Osteocyte (in vitro differentiated cells): ENCODE data around the gene KAZN. TPM values are rescaled to one million over a fixed set of nuclear protein-coding genes. Genes with fewer than 3 reads are reported as not detected.

Experiments used
- DNase-seq: peaks from one replicate; pipeline ENCODE4 v3.0.0; 2021; ENCODE audit warnings: mixed read lengths; ENCODE audit not compliant: unreplicated experiment; ENCODE audit errors: extremely low spot score
- H3K27ac Mint-ChIP-seq: one replicate; pipeline ENCODE4 v1.8.0; 2021; ENCODE audit warnings: mild to moderate bottlenecking, mixed read lengths; ENCODE audit not compliant: unreplicated experiment
- H3K27me3 Mint-ChIP-seq: one replicate; pipeline ENCODE4 v1.8.0; 2021; ENCODE audit warnings: mixed read lengths; ENCODE audit not compliant: unreplicated experiment
- H3K36me3 Mint-ChIP-seq: one replicate; pipeline ENCODE4 v1.8.0; 2021; ENCODE audit warnings: mixed read lengths; ENCODE audit not compliant: unreplicated experiment
- H3K4me1 Mint-ChIP-seq: one replicate; pipeline ENCODE4 v1.8.0; 2021; ENCODE audit warnings: mixed read lengths; ENCODE audit not compliant: unreplicated experiment
- H3K4me3 Mint-ChIP-seq: one replicate; pipeline ENCODE4 v1.8.0; 2021; ENCODE audit warnings: mild to moderate bottlenecking, moderate library complexity, mixed read lengths; ENCODE audit not compliant: unreplicated experiment
- H3K9me3 Mint-ChIP-seq: one replicate; pipeline ENCODE4 v1.8.0; 2021; ENCODE audit warnings: mixed read lengths; ENCODE audit not compliant: unreplicated experiment
- total RNA-seq: library from RNA; stranded (reverse); gene quantifications from 2 replicates; pipeline ENCODE4 v1.2.1, GENCODE V29; 2021
- TF ChIP-seq, protein P1 (sequence below): fragments of 200-600 bp; sonication (generic); IDR thresholded peaks from 2 replicates; pipeline ENCODE4 v1.5.0; 2021; ENCODE audit warnings: antibody characterized with exemption, mild to moderate bottlenecking, moderate library complexity

KAZN gene
- total RNA-seq, 1 donor from 2014 or later, result 47.1 TPM

DNA sequence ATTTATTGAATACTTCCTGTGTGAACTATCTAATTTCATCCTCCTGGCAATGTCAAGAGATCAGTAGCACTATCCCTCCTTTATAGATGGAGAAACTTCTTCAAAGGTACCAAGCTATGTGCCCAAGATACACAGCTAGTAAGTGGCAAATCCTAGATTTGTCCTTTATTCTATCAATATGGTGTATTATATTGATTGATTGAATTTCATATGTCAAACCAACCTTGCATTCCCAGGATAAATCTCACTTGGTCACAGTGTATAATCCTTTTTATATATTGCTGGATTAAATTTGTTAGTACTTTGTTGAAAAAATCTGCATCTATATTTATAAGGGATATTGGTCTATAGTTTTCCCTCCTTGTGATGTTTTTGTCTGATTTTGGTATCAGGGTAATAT, 506.3 kb downstream of the KAZN start:
- H3K27ac Mint-ChIP-seq, result no peak overlapping the region
- H3K27me3 Mint-ChIP-seq, result peaks cover 18% of the 10 kb centered on the region
- no peak overlapping the region for H3K4me3 Mint-ChIP-seq
- TF ChIP-seq, protein P1, sequence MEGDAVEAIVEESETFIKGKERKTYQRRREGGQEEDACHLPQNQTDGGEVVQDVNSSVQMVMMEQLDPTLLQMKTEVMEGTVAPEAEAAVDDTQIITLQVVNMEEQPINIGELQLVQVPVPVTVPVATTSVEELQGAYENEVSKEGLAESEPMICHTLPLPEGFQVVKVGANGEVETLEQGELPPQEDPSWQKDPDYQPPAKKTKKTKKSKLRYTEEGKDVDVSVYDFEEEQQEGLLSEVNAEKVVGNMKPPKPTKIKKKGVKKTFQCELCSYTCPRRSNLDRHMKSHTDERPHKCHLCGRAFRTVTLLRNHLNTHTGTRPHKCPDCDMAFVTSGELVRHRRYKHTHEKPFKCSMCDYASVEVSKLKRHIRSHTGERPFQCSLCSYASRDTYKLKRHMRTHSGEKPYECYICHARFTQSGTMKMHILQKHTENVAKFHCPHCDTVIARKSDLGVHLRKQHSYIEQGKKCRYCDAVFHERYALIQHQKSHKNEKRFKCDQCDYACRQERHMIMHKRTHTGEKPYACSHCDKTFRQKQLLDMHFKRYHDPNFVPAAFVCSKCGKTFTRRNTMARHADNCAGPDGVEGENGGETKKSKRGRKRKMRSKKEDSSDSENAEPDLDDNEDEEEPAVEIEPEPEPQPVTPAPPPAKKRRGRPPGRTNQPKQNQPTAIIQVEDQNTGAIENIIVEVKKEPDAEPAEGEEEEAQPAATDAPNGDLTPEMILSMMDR, result no peak
- H3K36me3 Mint-ChIP-seq, result no peaks in the 10 kb centered on the region
- no peaks in the 10 kb centered on the region for H3K4me1 Mint-ChIP-seq
- no peak for DNase-seq
- H3K9me3 Mint-ChIP-seq, result peaks cover 13% of the 10 kb centered on the region

GRCh38 chr1:15106608-15107007, 508.1 kb downstream of the KAZN start:
- TF ChIP-seq, protein P1, result no peak
- no peak for DNase-seq
- peaks cover 13% of the 10 kb centered on the region for H3K9me3 Mint-ChIP-seq
- H3K4me3 Mint-ChIP-seq, result no peak overlapping the region
- no peaks in the 10 kb centered on the region for H3K36me3 Mint-ChIP-seq
- H3K4me1 Mint-ChIP-seq, result no peaks in the 10 kb centered on the region
- peaks cover 8% of the 10 kb centered on the region for H3K27me3 Mint-ChIP-seq
- H3K27ac Mint-ChIP-seq, result no peak overlapping the region

- no peaks in the 10 kb centered on the region for H3K36me3 Mint-ChIP-seq
- TF ChIP-seq, protein P1, result no peak
- H3K27ac Mint-ChIP-seq, result no peak overlapping the region
- H3K27me3 Mint-ChIP-seq, result peaks cover 5% of the 10 kb centered on the region
- no peak overlapping the region for H3K4me3 Mint-ChIP-seq
- H3K4me1 Mint-ChIP-seq, result peaks cover 3% of the 10 kb centered on the region
- H3K9me3 Mint-ChIP-seq, result peaks cover 13% of the 10 kb centered on the region
- no peak for DNase-seq
Measured at GRCh38 chr1:15107058-15107687, 508.7 kb downstream of the KAZN start.

GRCh38 chr1:15107911-15108310, 509.4 kb downstream of the KAZN start:
- Mint-ChIP-seq H3K4me1 (peaks cover 8% of the 10 kb centered on the region), H3K27ac (no peak overlapping the region), H3K36me3 (no peaks in the 10 kb centered on the region), H3K9me3 (peaks cover 13% of the 10 kb centered on the region), H3K27me3 (peaks cover 5% of the 10 kb centered on the region), H3K4me3 (no peak overlapping the region)
- TF ChIP-seq, protein P1, result no peak
- no peak for DNase-seq

GRCh38 chr1:15110128-15110866, 511.8 kb downstream of the KAZN start:
- DNase-seq, result no peak
- Mint-ChIP-seq H3K4me3 (no peak overlapping the region), H3K27me3 (peaks cover 5% of the 10 kb centered on the region), H3K27ac (no peak overlapping the region), H3K9me3 (peaks cover under 1% of the 10 kb centered on the region), H3K4me1 (peaks cover 8% of the 10 kb centered on the region), H3K36me3 (peaks cover 2% of the 10 kb centered on the region)
- TF ChIP-seq, protein P1, result no peak
